GM06990 (cell line): Measurements from ENCODE around the gene CDR2.

Experiments used
- DNase-seq: peaks from one replicate; pipeline ENCODE4 v3.0.0-alpha.2; 2011; ENCODE audit not compliant: insufficient read length; ENCODE audit errors: extremely low read depth
- H3K27me3 ChIP-seq: replicated peaks from 2 replicates; pipeline ENCODE4 v1.6.0; 2011; ENCODE audit warnings: low read length; ENCODE audit not compliant: control insufficient read depth, insufficient read depth
- H3K36me3 ChIP-seq: 2 replicates; pipeline ENCODE4 v1.5.1; 2011; ENCODE audit warnings: low read length; ENCODE audit not compliant: control insufficient read depth, insufficient read depth
- H3K4me3 ChIP-seq: replicated peaks from 2 replicates; pipeline ENCODE4 v1.5.1; 2011; ENCODE audit warnings: low read depth, mild to moderate bottlenecking, control low read depth, low read length
- CTCF ChIP-seq: IDR thresholded peaks from 2 replicates; pipeline ENCODE4 v1.5.1; 2011; ENCODE audit warnings: low read length, control low read depth, mild to moderate bottlenecking, inconsistent platforms; ENCODE audit not compliant: insufficient read depth, poor library complexity, severe bottlenecking

Gene CDR2

GRCh38 chr16:22375963-22376640 lies 1.7 kb upstream of the CDR2 start:
- no peaks in the 10 kb centered on the region for H3K27me3 ChIP-seq
- H3K4me3 ChIP-seq: no peak overlapping the region
- H3K36me3 ChIP-seq: no peaks in the 10 kb centered on the region; the same call in 1 of the 2 replicates
- DNase-seq: no peak
- TF ChIP-seq CTCF: no peak

GRCh38 chr16:22375117-22375962 lies 921 bp upstream of the CDR2 start:
- H3K4me3 ChIP-seq: peak overlapping the region; percentile 79
- TF ChIP-seq CTCF: no peak
- DNase-seq: no peak
- H3K27me3 ChIP-seq: no peaks in the 10 kb centered on the region
- no peaks in the 10 kb centered on the region; the same call in 1 of the 2 replicates for H3K36me3 ChIP-seq

- TF ChIP-seq CTCF: no peak
- H3K27me3 ChIP-seq: no peaks in the 10 kb centered on the region
- H3K36me3 ChIP-seq: no peaks in the 10 kb centered on the region; the same call in 1 of the 2 replicates
- DNase-seq: peak; percentile 65
- H3K4me3 ChIP-seq: peak overlapping the region; percentile 84
Measured at GRCh38 chr16:22373662-22374310, 633 bp downstream of the CDR2 start.

GRCh38 chr16:22372882-22373661 lies 1.3 kb downstream of the CDR2 start:
- no peaks in the 10 kb centered on the region for H3K27me3 ChIP-seq
- no peak for TF ChIP-seq CTCF

GRCh38 chr16:22370038-22370820 lies 4.2 kb downstream of the CDR2 start:
- Histone ChIP-seq H3K27me3 (no peaks in the 10 kb centered on the region), H3K4me3 (no peak overlapping the region), H3K36me3 (peaks cover 3% of the 10 kb centered on the region)
- no peak for TF ChIP-seq CTCF
- no peak for DNase-seq

More at GRCh38 chr16:22372882-22373661, 1.3 kb downstream of the CDR2 start:
- H3K36me3 ChIP-seq: no peaks in the 10 kb centered on the region; the same call in 1 of the 2 replicates
- DNase-seq: no peak
- H3K4me3 ChIP-seq: peak overlapping the region; percentile 84
